Esophagus muscularis mucosa (tissue), 4 donors: Measurements from ENCODE around the gene TRIM33.
"Not testable (repeated sequence)": the region's sequence is repeated elsewhere in the genome, so short reads cannot be mapped to it uniquely, and the experiment has no call there.

Experiments used
- CTCF ChIP-seq, 3 experiments: fragments of 200-600 bp in 2 of 3; fragments of 450-650 bp in 1 of 3; sonication (generic) in 2 of 3; IDR thresholded peaks; one replicate each; pipeline ENCODE4 v1.5.1; 2017 to 2019; ENCODE audit warnings: antibody characterized with exemption in 3 of 3, mild to moderate bottlenecking in 2 of 3, moderate library complexity in 1 of 3
- EP300 ChIP-seq: sonication (generic); formaldehyde crosslinking; IDR thresholded peaks from one replicate; pipeline ENCODE4 v1.6.1; 2017; ENCODE audit warnings: antibody characterized with exemption
- POLR2A ChIP-seq: fragments of 450-650 bp; IDR thresholded peaks from one replicate; pipeline ENCODE4 v1.6.1; 2017; ENCODE audit warnings: antibody characterized with exemption, moderate library complexity, mild to moderate bottlenecking, low read depth
- POLR2AphosphoS5 ChIP-seq, 2 donors: sonication (generic); formaldehyde crosslinking; IDR thresholded peaks; one replicate each; pipeline ENCODE4 v1.6.1; 2017; ENCODE audit warnings: antibody characterized with exemption in 2 of 2

GRCh38 chr1:114369266-114369919 lies 141.6 kb downstream of the TRIM33 start:
- not testable (repeated sequence) for TF ChIP-seq CTCF (IDR thresholded peaks at IDR 0.05); POLR2AphosphoS5 (IDR thresholded peaks at IDR 0.05); EP300; POLR2A
